ENCODE data around the gene GLIPR1.
"Not testable (repeated sequence)": the region's sequence is repeated elsewhere in the genome, so short reads cannot be mapped to it uniquely, and the experiment has no call there.

GLIPR1 gene

GRCh38 chr12:75522124-75522523, 41.6 kb downstream of the GLIPR1 start:
- DNase-seq, result not testable (repeated sequence)

- no peak for DNase-seq
Observed at GRCh38 chr12:75525263-75525662, 44.7 kb downstream of the GLIPR1 start.

- peak; percentile 93 for DNase-seq
Observed at GRCh38 chr12:75526655-75527511, 46.3 kb downstream of the GLIPR1 start.

GRCh38 chr12:75528272-75528671, 47.7 kb downstream of the GLIPR1 start:
- peak; percentile 84 for DNase-seq

- no peak for DNase-seq
Observed at GRCh38 chr12:75528692-75529091, 48.1 kb downstream of the GLIPR1 start.

- no peak for DNase-seq
Observed at GRCh38 chr12:75529316-75529715, 48.8 kb downstream of the GLIPR1 start.

GRCh38 chr12:75529826-75530225, 49.3 kb downstream of the GLIPR1 start:
- DNase-seq, result peak; percentile 75

- no peak for DNase-seq
Observed at GRCh38 chr12:75533239-75533638, 52.7 kb downstream of the GLIPR1 start.

GRCh38 chr12:75539889-75540288, 59.3 kb downstream of the GLIPR1 start:
- no peak for DNase-seq

- no peak for DNase-seq
Observed at GRCh38 chr12:75542942-75543341, 62.4 kb downstream of the GLIPR1 start.

- DNase-seq, result no peak
Observed at GRCh38 chr12:75543529-75543928, 63.0 kb downstream of the GLIPR1 start.

- no peak for DNase-seq
Observed at GRCh38 chr12:75545636-75546035, 65.1 kb downstream of the GLIPR1 start.

GRCh38 chr12:75548879-75549278, 68.3 kb downstream of the GLIPR1 start:
- no peak for DNase-seq

- DNase-seq, result no peak
Observed at GRCh38 chr12:75549989-75550388, 69.4 kb downstream of the GLIPR1 start.

- DNase-seq, result peak; percentile 46
Observed at GRCh38 chr12:75550401-75551240, 70.1 kb downstream of the GLIPR1 start.

- no peak for DNase-seq
Observed at GRCh38 chr12:75551477-75551876, 70.9 kb downstream of the GLIPR1 start.

GRCh38 chr12:75553398-75553797, 72.8 kb downstream of the GLIPR1 start:
- DNase-seq, result no peak
